OCI-LY1 (cell line): Measurements from ENCODE around the gene ZNF444.

Source experiments
- EZH2 ChIP-seq: fragments of 200-600 bp; sonication (generic), shearing (Covaris generic); IDR thresholded peaks from 2 replicates; pipeline ENCODE4 v1.8.0; 2017; ENCODE audit warnings: borderline replicate concordance, mixed run types, mild to moderate bottlenecking, antibody characterized with exemption, low read length, moderate library complexity, mixed read lengths
- TF ChIP-seq, protein P1 (sequence below): fragments of 200-600 bp; sonication (generic), shearing (Covaris generic); IDR thresholded peaks from 2 replicates; pipeline ENCODE4 v1.5.1; 2017; ENCODE audit warnings: mild to moderate bottlenecking, antibody characterized with exemption, low read length, moderate library complexity, mixed read lengths

DNA sequence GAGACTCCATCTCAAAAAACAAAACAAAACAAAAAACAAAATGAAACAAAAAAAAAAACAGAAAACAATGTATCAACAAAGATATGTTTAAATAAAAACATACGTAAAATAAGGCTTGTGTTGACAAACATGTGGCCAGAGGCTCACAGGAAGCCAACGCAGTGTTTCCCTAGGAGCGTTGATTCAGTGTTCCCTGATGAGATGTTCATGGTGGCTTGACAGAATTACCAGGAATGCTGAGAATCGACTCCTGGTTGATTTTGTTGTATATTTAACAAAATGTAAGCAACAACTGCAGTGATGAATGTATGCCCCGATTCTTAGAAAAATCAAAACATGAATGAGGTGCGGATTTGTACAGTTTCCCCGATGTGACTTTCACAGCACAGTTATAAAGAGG lies 11.1 kb upstream of the ZNF444 start:
- TF ChIP-seq, protein P1, sequence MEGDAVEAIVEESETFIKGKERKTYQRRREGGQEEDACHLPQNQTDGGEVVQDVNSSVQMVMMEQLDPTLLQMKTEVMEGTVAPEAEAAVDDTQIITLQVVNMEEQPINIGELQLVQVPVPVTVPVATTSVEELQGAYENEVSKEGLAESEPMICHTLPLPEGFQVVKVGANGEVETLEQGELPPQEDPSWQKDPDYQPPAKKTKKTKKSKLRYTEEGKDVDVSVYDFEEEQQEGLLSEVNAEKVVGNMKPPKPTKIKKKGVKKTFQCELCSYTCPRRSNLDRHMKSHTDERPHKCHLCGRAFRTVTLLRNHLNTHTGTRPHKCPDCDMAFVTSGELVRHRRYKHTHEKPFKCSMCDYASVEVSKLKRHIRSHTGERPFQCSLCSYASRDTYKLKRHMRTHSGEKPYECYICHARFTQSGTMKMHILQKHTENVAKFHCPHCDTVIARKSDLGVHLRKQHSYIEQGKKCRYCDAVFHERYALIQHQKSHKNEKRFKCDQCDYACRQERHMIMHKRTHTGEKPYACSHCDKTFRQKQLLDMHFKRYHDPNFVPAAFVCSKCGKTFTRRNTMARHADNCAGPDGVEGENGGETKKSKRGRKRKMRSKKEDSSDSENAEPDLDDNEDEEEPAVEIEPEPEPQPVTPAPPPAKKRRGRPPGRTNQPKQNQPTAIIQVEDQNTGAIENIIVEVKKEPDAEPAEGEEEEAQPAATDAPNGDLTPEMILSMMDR, result no peak
- TF ChIP-seq EZH2, result no peak
